M059J (cell line): ENCODE measurements around the gene PLCL2. TPM values are rescaled to one million over a fixed set of nuclear protein-coding genes. Genes with fewer than 3 reads are reported as not detected.
A peak's percentile ranks its signal among the peaks of the same experiment; 100 is the strongest.
"Not testable (repeated sequence)": the region's sequence is repeated elsewhere in the genome, so short reads cannot be mapped to it uniquely, and the experiment has no call there.

Experiments
- DNase-seq: peaks from one replicate; pipeline ENCODE4 v3.0.0-alpha.2; 2012; ENCODE audit warnings: low read depth
- total RNA-seq: library from RNA; depleted of rRNA; stranded (reverse); fragments of >200 nt; shearing (Covaris generic); gene quantifications from 2 replicates; pipeline ENCODE4 v1.2.3, GENCODE V29; 2014

Gene PLCL2
- total RNA-seq, 1 experiment from 2014 or later: 0.71 TPM

GRCh38 chr3:17118771-17119170 is 234.0 kb downstream of the PLCL2 start:
- no peak for DNase-seq

- no peak for DNase-seq
Measured at GRCh38 chr3:17119201-17120072, 234.7 kb downstream of the PLCL2 start.

GRCh38 chr3:17120115-17120514 is 235.4 kb downstream of the PLCL2 start:
- no peak for DNase-seq

GRCh38 chr3:17121336-17121735 is 236.6 kb downstream of the PLCL2 start:
- DNase-seq: no peak

- DNase-seq: no peak
Measured at GRCh38 chr3:17122758-17123157, 238.0 kb downstream of the PLCL2 start.

- no peak for DNase-seq
Measured at GRCh38 chr3:17125738-17126442, 241.1 kb downstream of the PLCL2 start.

GRCh38 chr3:17128671-17129070 is 243.9 kb downstream of the PLCL2 start:
- DNase-seq: not testable (repeated sequence)

GRCh38 chr3:17129556-17129955 is 244.8 kb downstream of the PLCL2 start:
- DNase-seq: no peak

- DNase-seq: no peak
Measured at GRCh38 chr3:17130956-17131355, 246.2 kb downstream of the PLCL2 start.

- DNase-seq: no peak
Measured at GRCh38 chr3:17132286-17133115, 247.7 kb downstream of the PLCL2 start.

- no peak for DNase-seq
Measured at GRCh38 chr3:17133632-17134545, 249.1 kb downstream of the PLCL2 start.

- DNase-seq: no peak
Measured at GRCh38 chr3:17135696-17136095, 250.9 kb downstream of the PLCL2 start.

- no peak for DNase-seq
Measured at GRCh38 chr3:17136136-17136721, 251.5 kb downstream of the PLCL2 start.

- DNase-seq: no peak
Measured at GRCh38 chr3:17137321-17137826, 252.6 kb downstream of the PLCL2 start.

GRCh38 chr3:17138246-17139039 is 253.7 kb downstream of the PLCL2 start:
- DNase-seq: peak; percentile 25
